C4-2B (cell line): ENCODE measurements around the gene CACNA1B.

Experiments
- H3K27ac ChIP-seq: fragments of 450-650 bp; 2 replicates; pipeline ENCODE4 v1.5.1; 2017
- CTCF ChIP-seq: fragments of 450-650 bp; conservative IDR thresholded peaks from 2 replicates; pipeline ENCODE4 v1.5.1; 2017; ENCODE audit warnings: mild to moderate bottlenecking
- ZFX ChIP-seq: fragments of 450-650 bp; IDR thresholded peaks from 2 replicates; pipeline ENCODE4 v1.6.1; 2017

The CACNA1B gene

GRCh38 chr9:138061631-138062030, 184.0 kb downstream of the CACNA1B start:
- TF ChIP-seq CTCF = no peak; the same call in 1 of the 2 replicates
- TF ChIP-seq ZFX = no peak

GRCh38 chr9:138062196-138062595, 184.6 kb downstream of the CACNA1B start:
- no peak for TF ChIP-seq CTCF

More at GRCh38 chr9:138061631-138062030, 184.0 kb downstream of the CACNA1B start:
- H3K27ac ChIP-seq = no peak overlapping the region

GRCh38 chr9:138063033-138063432, 185.5 kb downstream of the CACNA1B start:
- no peak overlapping the region for H3K27ac ChIP-seq
- TF ChIP-seq ZFX = no peak
- TF ChIP-seq CTCF = no peak

More at GRCh38 chr9:138062196-138062595, 184.6 kb downstream of the CACNA1B start:
- H3K27ac ChIP-seq = no peak overlapping the region

- TF ChIP-seq ZFX = no peak
- TF ChIP-seq CTCF = no peak
- no peak overlapping the region for H3K27ac ChIP-seq
Observed at GRCh38 chr9:138063785-138064184, 186.2 kb downstream of the CACNA1B start.

GRCh38 chr9:138064547-138064946, 187.0 kb downstream of the CACNA1B start:
- TF ChIP-seq CTCF (no peak), ZFX (no peak)
- H3K27ac ChIP-seq = no peak overlapping the region

- no peak overlapping the region for H3K27ac ChIP-seq
- no peak for TF ChIP-seq ZFX
- no peak for TF ChIP-seq CTCF
Observed at GRCh38 chr9:138065287-138065686, 187.7 kb downstream of the CACNA1B start.

- TF ChIP-seq ZFX (no peak), CTCF (no peak; the same call in 1 of the 2 replicates)
- H3K27ac ChIP-seq = no peak overlapping the region
Observed at GRCh38 chr9:138066049-138066448, 188.5 kb downstream of the CACNA1B start.
